GM12873 (cell line): ENCODE results near the gene GSTM5.

Experiments
- CTCF ChIP-seq: IDR thresholded peaks from 2 replicates; pipeline ENCODE4 v1.5.1; 2012; ENCODE audit warnings: low read depth, mild to moderate bottlenecking, moderate library complexity, low read length, control low read depth; ENCODE audit not compliant: insufficient read depth; ENCODE audit errors: missing control alignments

Gene GSTM5

GRCh38 chr1:109759513-109760334 is 47.7 kb downstream of the GSTM5 start:
- no peak for TF ChIP-seq CTCF

- TF ChIP-seq CTCF, result no peak
Observed at GRCh38 chr1:109760581-109761226, 48.7 kb downstream of the GSTM5 start.

GRCh38 chr1:109761227-109762038 is 49.4 kb downstream of the GSTM5 start:
- no peak for TF ChIP-seq CTCF

GRCh38 chr1:109762039-109762585 is 50.1 kb downstream of the GSTM5 start:
- TF ChIP-seq CTCF, result no peak

GRCh38 chr1:109762821-109763645 is 51.0 kb downstream of the GSTM5 start:
- TF ChIP-seq CTCF, result no peak

GRCh38 chr1:109763646-109764415 is 51.8 kb downstream of the GSTM5 start, which contains the start of gene EPS8L3:
Gene EPS8L3 (minus strand): TSS chr1:109763923. CDS start chr1:109761749, 2,174 bp downstream.
- no peak for TF ChIP-seq CTCF
